Peyer's patch (tissue), 4 donors: ENCODE data around the gene TC2N. TPM values are rescaled to one million over a fixed set of nuclear protein-coding genes. Genes with fewer than 3 reads are reported as not detected.
A peak's percentile ranks its signal among the peaks of the same experiment; 100 is the strongest.

Source experiments
- DNase-seq, 3 donors: peaks; one replicate each; pipeline ENCODE4 v3.0.0-alpha.2; 2017 to 2019
- H3K27ac ChIP-seq, 4 donors: fragments of 200-600 bp; sonication (generic); one replicate each; pipeline ENCODE4 v1.5.1; 2016 to 2019
- H3K27me3 ChIP-seq, 2 donors: fragments of 200-600 bp; sonication (generic); one replicate each; pipeline ENCODE4 v1.5.1; 2019
- H3K36me3 ChIP-seq, 3 donors: fragments of 200-600 bp; sonication (generic); one replicate each; pipeline ENCODE4 v1.5.1; 2016 to 2019
- H3K4me1 ChIP-seq, 4 donors: fragments of 200-600 bp; sonication (generic); one replicate each; pipeline ENCODE4 v1.5.1; 2016 to 2019
- H3K4me3 ChIP-seq, 4 donors: fragments of 200-600 bp; sonication (generic); 1 replicate in 3 of 4; 2 replicates in 1 of 4; pipeline ENCODE4 v1.5.1; 2016 to 2019; ENCODE audit warnings: mild to moderate bottlenecking in 1 of 4
- H3K9me3 ChIP-seq, 4 donors: fragments of 200-600 bp; sonication (generic); one replicate each; pipeline ENCODE4 v1.5.1; 2016 to 2019; ENCODE audit warnings: mild to moderate bottlenecking in 1 of 4
- POLR2A ChIP-seq, 2 donors: fragments of 450-650 bp; IDR thresholded peaks; one replicate each; pipeline ENCODE4 v1.5.1; 2017; ENCODE audit warnings: antibody characterized with exemption in 2 of 2, mild to moderate bottlenecking in 2 of 2, moderate library complexity in 2 of 2
- total RNA-seq, 4 donors: library from RNA; depleted of rRNA; stranded (reverse); fragments of >200 nt; gene quantifications; one replicate each; pipeline ENCODE4 v1.1.0, GENCODE V29; 2016
- TF ChIP-seq, protein P1 (sequence below), 6 experiments: fragments of 450-650 bp in 4 of 6; fragments of 200-600 bp in 2 of 6; sonication (generic) in 1 of 6; IDR thresholded peaks; one replicate each; pipeline ENCODE4 v1.5.1; 2017 to 2019; ENCODE audit warnings: antibody characterized with exemption in 6 of 6, mild to moderate bottlenecking in 3 of 6, moderate library complexity in 1 of 6

The TC2N gene
- total RNA-seq, 4 donors from 2014 or later = 35.2 to 59.4 (median 50.9) TPM

DNA sequence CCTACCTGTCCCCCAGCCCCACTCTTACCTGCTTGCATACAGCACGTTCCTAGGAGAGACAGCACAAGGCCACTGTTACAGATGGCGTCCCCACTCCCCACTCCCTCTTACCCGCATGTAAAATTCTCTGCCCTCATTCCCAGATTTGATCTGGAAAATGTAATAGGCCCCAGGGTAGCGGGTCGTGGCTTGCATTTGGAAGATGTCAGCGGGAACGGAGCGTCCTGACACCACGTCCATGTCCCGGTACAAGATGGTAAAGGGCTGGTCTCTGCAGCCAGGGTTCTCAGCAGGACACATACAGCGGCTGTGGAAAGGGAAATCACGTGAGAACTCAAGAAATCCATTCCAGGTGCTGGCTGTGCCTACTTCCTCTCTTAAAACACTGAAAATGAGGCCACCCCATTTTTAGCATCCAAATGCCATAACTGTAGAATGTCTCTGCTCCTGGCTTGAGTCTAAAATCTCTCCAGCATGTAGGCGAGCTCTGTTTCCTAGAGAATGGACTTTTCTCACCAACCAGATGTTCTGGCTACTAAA lies 10.1 kb upstream of the TC2N start:
- no peaks in the 10 kb centered on the region for H3K9me3 ChIP-seq
- H3K36me3 ChIP-seq = peaks cover 0 to 5% (median 0%) of the 10 kb centered on the region in 3 donors
- TF ChIP-seq POLR2A (IDR thresholded peaks at IDR 0.05) = no peak
- TF ChIP-seq, protein P1, sequence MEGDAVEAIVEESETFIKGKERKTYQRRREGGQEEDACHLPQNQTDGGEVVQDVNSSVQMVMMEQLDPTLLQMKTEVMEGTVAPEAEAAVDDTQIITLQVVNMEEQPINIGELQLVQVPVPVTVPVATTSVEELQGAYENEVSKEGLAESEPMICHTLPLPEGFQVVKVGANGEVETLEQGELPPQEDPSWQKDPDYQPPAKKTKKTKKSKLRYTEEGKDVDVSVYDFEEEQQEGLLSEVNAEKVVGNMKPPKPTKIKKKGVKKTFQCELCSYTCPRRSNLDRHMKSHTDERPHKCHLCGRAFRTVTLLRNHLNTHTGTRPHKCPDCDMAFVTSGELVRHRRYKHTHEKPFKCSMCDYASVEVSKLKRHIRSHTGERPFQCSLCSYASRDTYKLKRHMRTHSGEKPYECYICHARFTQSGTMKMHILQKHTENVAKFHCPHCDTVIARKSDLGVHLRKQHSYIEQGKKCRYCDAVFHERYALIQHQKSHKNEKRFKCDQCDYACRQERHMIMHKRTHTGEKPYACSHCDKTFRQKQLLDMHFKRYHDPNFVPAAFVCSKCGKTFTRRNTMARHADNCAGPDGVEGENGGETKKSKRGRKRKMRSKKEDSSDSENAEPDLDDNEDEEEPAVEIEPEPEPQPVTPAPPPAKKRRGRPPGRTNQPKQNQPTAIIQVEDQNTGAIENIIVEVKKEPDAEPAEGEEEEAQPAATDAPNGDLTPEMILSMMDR (IDR thresholded peaks at IDR 0.05) = no peak
- H3K27ac ChIP-seq = no peak overlapping the region
- H3K4me1 ChIP-seq = peaks cover 0 to 18% (median 10%) of the 10 kb centered on the region in 4 donors
- DNase-seq = no peak
- H3K27me3 ChIP-seq = no peaks in the 10 kb centered on the region
- H3K4me3 ChIP-seq = no peak overlapping the region

DNA sequence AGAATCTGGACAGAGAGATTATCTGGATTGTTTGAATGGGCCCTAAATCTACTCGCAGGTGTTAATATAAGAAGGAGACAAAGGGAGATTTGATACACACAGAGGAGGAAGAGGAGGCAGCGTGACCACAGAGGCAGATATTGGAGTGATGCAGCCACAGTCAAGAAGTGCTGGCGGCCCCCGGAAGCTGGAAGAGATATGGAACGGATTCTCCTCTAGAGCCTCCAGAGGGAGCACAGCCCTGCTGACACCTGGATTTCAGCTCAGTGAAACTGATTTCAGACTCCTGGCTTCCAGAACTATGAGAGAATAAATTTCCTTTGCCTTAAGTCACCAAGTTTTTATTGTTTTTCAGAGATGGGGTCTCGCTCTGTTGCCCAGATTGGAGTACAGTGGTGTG lies 9.2 kb upstream of the TC2N start:
- Histone ChIP-seq H3K4me1 (peaks cover 3 to 28% (median 17%) of the 10 kb centered on the region in 4 donors), H3K27ac (no peak overlapping the region), H3K9me3 (no peaks in the 10 kb centered on the region), H3K36me3 (peaks cover 0 to 4% (median 0%) of the 10 kb centered on the region in 3 donors), H3K27me3 (no peaks in the 10 kb centered on the region), H3K4me3 (no peak overlapping the region)
- TF ChIP-seq, protein P1 (IDR thresholded peaks at IDR 0.05) = no peak
- TF ChIP-seq POLR2A (IDR thresholded peaks at IDR 0.05) = no peak
- no peak for DNase-seq

DNA sequence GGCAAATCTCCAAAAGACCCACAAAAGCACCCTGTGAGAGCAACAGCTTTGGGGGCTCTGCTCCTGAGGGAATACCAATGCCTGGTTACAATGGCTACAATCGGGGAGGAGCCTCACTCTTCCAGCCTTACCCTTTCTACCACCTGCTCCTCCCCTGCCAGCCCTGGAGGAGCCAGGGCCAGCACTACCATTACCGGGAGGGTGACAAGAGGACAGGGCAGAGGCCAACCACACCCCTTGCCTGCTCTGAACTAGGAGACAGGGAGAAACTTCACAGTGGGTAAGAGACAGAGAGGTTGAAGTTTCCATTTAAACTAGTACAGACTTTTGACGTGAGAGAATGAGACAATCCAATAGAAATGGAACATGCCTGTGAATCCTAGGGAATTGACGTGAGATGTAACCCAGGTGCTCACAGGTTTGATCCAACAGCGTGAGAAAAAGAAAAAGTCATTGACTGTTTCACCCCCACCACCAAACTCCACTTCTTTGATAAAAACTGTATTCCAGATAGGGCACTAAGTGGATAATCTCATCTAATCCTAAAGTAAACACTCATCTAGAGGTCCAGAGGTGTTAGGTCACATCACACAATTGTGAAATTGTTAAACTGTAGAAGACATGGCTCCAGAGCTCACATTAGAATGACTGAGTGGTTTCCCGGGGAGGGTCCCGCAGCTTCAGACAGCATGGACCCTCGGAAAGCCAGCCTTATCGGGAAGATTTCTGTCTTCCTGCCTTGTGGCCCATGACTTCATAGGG lies 8.4 kb upstream of the TC2N start:
- Histone ChIP-seq H3K27me3 (no peaks in the 10 kb centered on the region), H3K4me1 (peaks cover 3 to 31% (median 19%) of the 10 kb centered on the region in 4 donors), H3K4me3 (no peak overlapping the region), H3K36me3 (no peaks in the 10 kb centered on the region), H3K9me3 (no peaks in the 10 kb centered on the region), H3K27ac (peak overlapping the region in 2 of 4 donors; percentile 34 to 74)
- TF ChIP-seq, protein P1 (IDR thresholded peaks at IDR 0.05) = no peak
- peak in 1 of 2 donors; percentile 30 for TF ChIP-seq POLR2A (IDR thresholded peaks at IDR 0.05)
- DNase-seq = peak in 2 of 3 donors; percentile 76 to 81

DNA sequence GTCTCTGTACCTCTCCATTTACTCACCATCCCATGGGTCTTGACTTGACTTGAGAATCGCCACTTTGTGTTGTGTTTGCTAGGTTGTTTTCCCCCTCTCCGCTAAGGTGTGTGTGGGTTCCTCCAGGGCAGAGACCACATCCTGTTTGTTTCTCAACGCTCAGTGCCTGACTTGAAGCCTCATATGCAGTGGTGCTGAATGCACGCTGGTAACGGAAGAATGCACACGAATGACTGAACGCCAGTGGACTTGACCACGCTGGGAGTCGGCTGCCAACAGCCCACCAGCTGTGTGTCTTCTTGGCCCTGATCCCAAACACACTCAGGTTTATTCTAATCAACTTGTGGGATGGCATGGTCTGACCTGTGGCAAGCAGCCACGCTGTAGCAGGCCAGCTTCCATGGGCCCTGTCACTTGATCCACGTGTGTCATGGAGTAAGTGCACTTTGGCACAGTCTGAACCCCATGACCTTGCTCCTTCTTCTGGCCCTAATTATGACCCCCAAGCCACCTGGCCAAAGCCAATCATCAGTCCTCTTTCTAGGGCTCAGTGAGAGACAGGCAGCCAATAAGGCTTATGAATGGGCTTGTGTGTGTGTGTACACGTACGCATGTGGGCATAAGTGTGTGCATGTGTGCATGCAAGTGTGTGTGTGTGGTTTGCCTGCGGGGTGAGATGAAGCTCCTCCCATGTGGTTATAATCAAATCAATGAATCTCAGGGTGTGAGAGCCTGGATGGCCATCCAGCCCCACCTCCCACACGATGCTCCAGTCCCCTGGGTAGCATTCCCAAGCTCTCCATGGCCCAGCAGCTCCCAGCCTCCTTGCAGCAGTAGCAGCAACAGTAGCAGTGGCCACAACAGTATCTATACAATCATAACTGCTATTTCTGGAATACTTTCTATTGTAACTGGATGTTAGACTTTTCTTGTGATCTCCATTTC lies 6.4 kb upstream of the TC2N start:
- Histone ChIP-seq H3K4me3 (peak overlapping the region in 3 of 4 donors; percentile 8 to 19 (median 10)), H3K27me3 (no peaks in the 10 kb centered on the region), H3K4me1 (peaks cover 3 to 37% (median 19%) of the 10 kb centered on the region in 4 donors), H3K27ac (peak overlapping the region; percentile 81 to 89 (median 88)), H3K36me3 (no peaks in the 10 kb centered on the region), H3K9me3 (no peaks in the 10 kb centered on the region)
- no peak for TF ChIP-seq POLR2A (IDR thresholded peaks at IDR 0.05)
- TF ChIP-seq, protein P1 (IDR thresholded peaks at IDR 0.05) = no peak
- peak in 2 of 3 donors; percentile 82 to 90 for DNase-seq
